ENCODE data around the gene TSNAX. TPM values are rescaled to one million over a fixed set of nuclear protein-coding genes. Genes with fewer than 3 reads are reported as not detected.

TSNAX gene
- total and polyA plus RNA-seq, 8 donors = 10.2 to 63.4 (median 23.1) TPM

DNA sequence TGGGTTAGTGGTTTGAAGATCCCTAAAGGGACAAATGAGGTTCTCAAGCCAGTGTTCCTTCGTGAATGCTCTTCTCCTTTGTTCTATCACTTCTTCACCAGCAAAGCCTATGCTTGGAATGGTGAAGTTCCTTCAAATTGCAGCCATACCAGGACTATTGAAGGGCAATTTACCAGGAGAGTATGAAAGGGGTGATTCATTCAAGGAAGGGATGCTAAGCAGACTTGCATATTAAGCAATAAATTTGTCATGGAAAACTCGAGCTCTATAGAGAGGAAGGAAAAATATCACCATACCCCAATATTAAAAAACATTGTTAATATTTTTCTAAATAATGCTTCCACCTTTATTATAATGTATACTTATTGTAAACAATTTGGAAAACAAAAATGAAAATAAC is 9.3 kb upstream of the TSNAX start:
- no peaks in the 10 kb centered on the region for H3K36me3 ChIP-seq
- no peak overlapping the region for H3K27ac ChIP-seq
- TF ChIP-seq POLR2A (IDR thresholded peaks at IDR 0.05) = no peak
- TF ChIP-seq POLR2AphosphoS5 (IDR thresholded peaks at IDR 0.05) = no peak
- TF ChIP-seq CTCF (IDR thresholded peaks at IDR 0.05) = no peak
- TF ChIP-seq EP300 (IDR thresholded peaks at IDR 0.05) = no peak
- DNase-seq = no peak
- intact Hi-C loops (cut with DNase I; ENCODE audit: low total_unique reads) = no loop called here
- H3K27me3 ChIP-seq = no peaks in the 10 kb centered on the region
- no peak overlapping the region for H3K4me3 ChIP-seq
- no peaks in the 10 kb centered on the region for H3K4me1 ChIP-seq
- H3K9me3 ChIP-seq = no peaks in the 10 kb centered on the region
- WGBS, 5 donors = 74 to 84% (median 81%) methylated on average over 2 of the region's 2 CpGs

GRCh38 chr1:231522038-231522437 is 6.4 kb upstream of the TSNAX start:
- intact Hi-C loops (cut with DNase I; ENCODE audit: low total_unique reads) = no loop called here
- Histone ChIP-seq H3K9me3 (no peaks in the 10 kb centered on the region), H3K4me3 (no peak overlapping the region), H3K27me3 (no peaks in the 10 kb centered on the region), H3K4me1 (no peaks in the 10 kb centered on the region), H3K36me3 (no peaks in the 10 kb centered on the region), H3K27ac (no peak overlapping the region)
- peak in 1 of 2 donors; percentile 16 for DNase-seq
- 36 to 67% (median 51%) methylated on average over 1 of the region's 1 CpG for WGBS, 5 donors
- no peak for TF ChIP-seq EP300 (IDR thresholded peaks at IDR 0.05)
- no peak for TF ChIP-seq POLR2AphosphoS5 (IDR thresholded peaks at IDR 0.05)
- TF ChIP-seq CTCF (IDR thresholded peaks at IDR 0.05) = no peak
- TF ChIP-seq POLR2A (IDR thresholded peaks at IDR 0.05) = no peak

- H3K9me3 ChIP-seq = no peaks in the 10 kb centered on the region
- peaks cover 0 to 7% (median 5%) of the 10 kb centered on the region in 4 donors for H3K4me1 ChIP-seq
- no peak for TF ChIP-seq CTCF (IDR thresholded peaks at IDR 0.05)
- intact Hi-C loops (cut with DNase I; ENCODE audit: low total_unique reads) = no loop called here
- no peaks in the 10 kb centered on the region for H3K27me3 ChIP-seq
- DNase-seq = no peak
- H3K4me3 ChIP-seq = no peak overlapping the region
- H3K27ac ChIP-seq = no peak overlapping the region
- no peaks in the 10 kb centered on the region for H3K36me3 ChIP-seq
- WGBS, 5 donors = 82 to 95% (median 90%) methylated on average over 2 of the region's 2 CpGs
These were observed 5.4 kb upstream of the TSNAX start for GRCh38 chr1:231522931-231523642.

- no peaks in the 10 kb centered on the region for H3K27me3 ChIP-seq
- DNase-seq = no peak
- WGBS, 5 donors = 75 to 94% (median 87%) methylated on average over 2 of the region's 2 CpGs
- H3K36me3 ChIP-seq = no peaks in the 10 kb centered on the region
- intact Hi-C loops (cut with DNase I; ENCODE audit: low total_unique reads) = no loop called here
- TF ChIP-seq POLR2A (IDR thresholded peaks at IDR 0.05) (no peak), POLR2AphosphoS5 (IDR thresholded peaks at IDR 0.05) (no peak)
- H3K9me3 ChIP-seq = no peaks in the 10 kb centered on the region
- H3K27ac ChIP-seq = no peak overlapping the region
- no peak overlapping the region for H3K4me3 ChIP-seq
- H3K4me1 ChIP-seq = peaks cover 0 to 7% (median 5%) of the 10 kb centered on the region in 4 donors
These were observed 4.7 kb upstream of the TSNAX start for GRCh38 chr1:231523816-231524215.

DNA sequence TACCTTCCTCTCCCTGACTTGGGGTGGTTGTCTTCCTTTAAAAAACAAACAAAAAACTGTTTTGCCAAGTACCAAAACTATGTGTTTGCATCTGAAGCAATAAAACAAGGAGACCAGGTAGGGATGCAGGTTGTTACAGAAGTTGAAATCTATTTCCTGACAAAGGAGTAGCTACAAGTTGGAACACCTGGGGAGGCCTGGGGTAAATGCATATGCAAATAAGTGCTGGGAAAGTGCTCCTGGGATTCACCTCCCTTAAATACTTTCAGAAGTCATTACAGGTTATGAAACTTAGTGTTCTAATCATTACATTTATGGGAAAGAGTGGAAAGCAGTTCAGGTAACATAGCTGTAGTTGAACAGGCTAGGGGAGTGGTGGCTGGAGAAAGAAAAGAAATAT is 1.9 kb upstream of the TSNAX start:
- H3K36me3 ChIP-seq = peaks cover 0 to 11% (median 10%) of the 10 kb centered on the region in 4 donors
- no peak overlapping the region for H3K27ac ChIP-seq
- no peak for DNase-seq
- no peak overlapping the region for H3K4me3 ChIP-seq
- H3K9me3 ChIP-seq = no peaks in the 10 kb centered on the region
- no peak for TF ChIP-seq CTCF (IDR thresholded peaks at IDR 0.05)
- TF ChIP-seq EP300 (IDR thresholded peaks at IDR 0.05) = no peak
- TF ChIP-seq POLR2A (IDR thresholded peaks at IDR 0.05) = no peak
- no peak for TF ChIP-seq POLR2AphosphoS5 (IDR thresholded peaks at IDR 0.05)
- peaks cover 7 to 34% (median 31%) of the 10 kb centered on the region in 4 donors for H3K4me1 ChIP-seq
- intact Hi-C loops (cut with DNase I; ENCODE audit: low total_unique reads) = no loop called here
- no peaks in the 10 kb centered on the region for H3K27me3 ChIP-seq
